Testis (tissue), 2 donors: ENCODE data around the gene ATF5.

Experiments
- CTCF ChIP-seq, 3 experiments: fragments of 450-650 bp in 2 of 3; fragments of 200-600 bp in 1 of 3; sonication (generic) in 1 of 3; IDR thresholded peaks; one replicate each; pipeline ENCODE4 v1.5.1; 2016 to 2019; ENCODE audit warnings: antibody characterized with exemption in 3 of 3, mild to moderate bottlenecking in 2 of 3, moderate library complexity in 1 of 3
- POLR2A ChIP-seq: fragments of 450-650 bp; IDR thresholded peaks from one replicate; pipeline ENCODE4 v1.6.1; 2017; ENCODE audit warnings: antibody characterized with exemption, mild to moderate bottlenecking, moderate library complexity

- TF ChIP-seq CTCF (IDR thresholded peaks at IDR 0.05) (no peak), POLR2A (no peak)
Measured at GRCh38 chr19:49925486-49925885, 3.5 kb upstream of the ATF5 start.
